Duodenal mucosa (tissue), 2 donors: Measurements from ENCODE around the gene SPTY2D1.
"Not testable (repeated sequence)": the region's sequence is repeated elsewhere in the genome, so short reads cannot be mapped to it uniquely, and the experiment has no call there.

Experiments used
- H3K27ac ChIP-seq: one replicate; pipeline ENCODE4 v1.7.0; 2013; ENCODE audit warnings: low read depth, low read length
- H3K27me3 ChIP-seq, 2 donors: one replicate each; pipeline ENCODE4 v1.7.0; 2013; ENCODE audit warnings: low read length in 2 of 2, control low read depth in 1 of 2; ENCODE audit not compliant: insufficient read depth in 2 of 2, control insufficient read depth in 1 of 2
- H3K36me3 ChIP-seq, 2 donors: one replicate each; pipeline ENCODE4 v1.7.0; 2013; ENCODE audit warnings: low read length in 2 of 2, control low read depth in 1 of 2; ENCODE audit not compliant: insufficient read depth in 2 of 2, control insufficient read depth in 1 of 2
- H3K4me1 ChIP-seq, 2 donors: one replicate each; pipeline ENCODE4 v1.7.0; 2013; ENCODE audit warnings: low read length in 2 of 2, control low read depth in 1 of 2; ENCODE audit not compliant: insufficient read depth in 2 of 2, control insufficient read depth in 1 of 2
- H3K4me3 ChIP-seq, 2 donors: one replicate each; pipeline ENCODE4 v1.7.0; 2013; ENCODE audit warnings: low read length in 2 of 2, low read depth in 1 of 2
- H3K9ac ChIP-seq, 2 donors: one replicate each; pipeline ENCODE4 v1.7.0; 2013; ENCODE audit warnings: low read length in 2 of 2, low read depth in 1 of 2
- H3K9me3 ChIP-seq, 2 donors: one replicate each; pipeline ENCODE4 v1.7.0; 2013; ENCODE audit warnings: low read length in 2 of 2, control low read depth in 1 of 2; ENCODE audit not compliant: control insufficient read depth in 1 of 2

The SPTY2D1 gene

DNA sequence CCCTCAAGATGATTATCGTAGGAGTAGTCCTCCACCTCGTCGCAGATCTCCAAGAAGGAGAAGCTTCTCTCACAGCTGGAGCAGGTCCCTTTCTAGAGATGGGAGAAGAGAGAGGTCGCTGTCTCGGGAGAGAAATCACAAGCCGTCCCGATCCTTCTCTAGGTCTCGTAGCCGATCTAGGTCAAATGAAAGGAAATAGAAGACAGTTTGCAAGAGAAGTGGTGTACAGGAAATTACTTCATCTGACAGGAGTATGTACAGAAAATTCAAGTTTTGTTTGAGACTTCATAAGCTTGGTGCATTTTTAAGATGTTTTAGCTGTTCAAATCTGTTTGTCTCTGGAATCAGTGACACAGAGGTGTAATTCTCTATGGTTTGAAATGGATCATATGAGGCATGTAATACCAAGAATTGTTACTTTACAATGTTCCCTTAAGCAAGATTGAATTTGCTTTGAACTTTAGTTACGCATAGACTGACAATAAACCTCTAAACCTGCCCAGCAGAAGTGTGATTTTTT lies 31.3 kb upstream of the SPTY2D1 start:
- not testable (repeated sequence) for H3K9ac ChIP-seq, H3K27ac ChIP-seq, H3K36me3 ChIP-seq, H3K9me3 ChIP-seq, H3K4me3 ChIP-seq, H3K4me1 ChIP-seq, H3K27me3 ChIP-seq

DNA sequence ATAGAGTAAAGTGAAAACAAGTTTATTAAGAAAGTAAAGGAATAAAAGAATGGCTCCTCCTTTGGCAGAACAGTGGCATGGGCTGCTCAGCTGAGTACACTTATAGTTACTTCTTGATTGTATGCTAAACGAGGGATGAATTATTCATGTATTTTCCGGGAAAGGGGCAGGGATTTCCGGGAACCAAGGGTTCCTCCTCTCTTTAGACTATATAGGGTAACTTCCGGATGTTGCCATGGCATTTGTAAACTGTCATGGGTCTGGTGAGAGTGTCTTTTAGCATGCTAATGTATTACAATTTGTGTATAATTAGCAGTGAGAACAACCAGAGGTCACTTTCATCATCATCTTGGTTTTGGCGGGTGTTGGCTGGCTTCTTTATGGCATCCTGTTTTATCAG lies 23.5 kb upstream of the SPTY2D1 start:
- no peaks in the 10 kb centered on the region for H3K27me3 ChIP-seq
- H3K9me3 ChIP-seq = no peaks in the 10 kb centered on the region
- H3K4me1 ChIP-seq = no peaks in the 10 kb centered on the region
- no peaks in the 10 kb centered on the region for H3K36me3 ChIP-seq
- H3K27ac ChIP-seq = no peak overlapping the region
- no peak overlapping the region for H3K4me3 ChIP-seq
- H3K9ac ChIP-seq = no peak overlapping the region

DNA sequence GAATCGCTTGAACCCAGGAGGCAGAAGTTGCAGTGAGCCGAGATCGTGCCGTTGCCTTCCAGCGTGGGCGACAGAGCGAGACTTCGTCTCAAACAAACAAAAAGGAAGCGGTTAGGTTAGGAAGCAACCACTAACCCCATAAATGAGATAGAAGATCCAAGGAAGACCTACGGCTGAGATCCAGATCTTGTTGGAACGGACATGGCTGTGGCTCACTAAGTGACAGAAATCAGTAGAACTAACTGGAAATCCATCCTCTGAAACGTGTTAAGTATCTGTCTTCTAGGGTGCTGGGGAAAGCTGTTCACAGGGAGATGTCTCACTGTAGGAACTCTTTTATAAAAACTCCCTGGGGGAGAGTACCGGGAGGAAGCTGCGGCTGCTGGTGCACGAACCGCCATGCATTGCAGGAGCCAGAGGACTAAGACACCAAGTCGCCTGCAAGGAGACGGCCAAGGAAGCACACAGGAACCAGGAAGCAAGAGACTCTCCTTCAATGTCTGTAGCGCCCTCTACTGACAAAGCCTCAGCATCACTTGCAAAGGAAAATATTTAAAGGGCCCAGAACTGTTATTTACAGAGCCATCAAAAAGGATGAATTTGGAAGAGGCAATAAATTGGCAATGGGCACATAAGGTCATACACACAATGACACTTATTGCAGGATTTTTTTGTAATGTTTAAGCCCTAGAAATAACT lies 16.9 kb upstream of the SPTY2D1 start:
- Histone ChIP-seq H3K4me1 (peaks cover 0 to 6% of the 10 kb centered on the region in 2 donors), H3K9ac (peak overlapping the region in 1 of 2 donors; percentile 25)

DNA sequence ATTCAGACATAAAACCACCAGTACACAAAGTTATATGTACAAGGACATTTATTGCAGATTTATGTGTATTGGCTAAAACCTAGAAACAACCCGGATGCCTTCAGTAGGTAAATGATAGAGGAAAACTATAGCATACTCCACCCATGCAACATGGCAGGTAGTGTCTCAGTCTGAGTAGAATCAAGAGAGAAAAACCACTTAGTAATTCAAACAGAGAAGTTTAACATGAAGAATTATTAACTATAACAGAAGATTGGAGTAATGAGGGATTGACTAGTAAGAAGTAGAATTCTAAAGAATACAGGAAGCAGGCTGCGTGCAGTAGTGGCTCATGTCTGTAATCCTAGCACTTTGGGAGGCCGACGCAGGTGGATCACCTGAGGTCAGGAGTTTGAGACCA lies 16.2 kb upstream of the SPTY2D1 start:
- H3K27ac ChIP-seq = no peak overlapping the region
- peaks cover 0 to 6% of the 10 kb centered on the region in 2 donors for H3K4me1 ChIP-seq
- peaks cover 0 to 2% of the 10 kb centered on the region in 2 donors for H3K9me3 ChIP-seq
- no peaks in the 10 kb centered on the region for H3K27me3 ChIP-seq
- no peaks in the 10 kb centered on the region for H3K36me3 ChIP-seq
- no peak overlapping the region for H3K4me3 ChIP-seq
- no peak overlapping the region for H3K9ac ChIP-seq

More for the DNA sequence above, 16.9 kb upstream of the SPTY2D1 start:
- H3K27me3 ChIP-seq = no peaks in the 10 kb centered on the region
- H3K36me3 ChIP-seq = no peaks in the 10 kb centered on the region
- H3K27ac ChIP-seq = no peak overlapping the region
- peaks cover 0 to 2% of the 10 kb centered on the region in 2 donors for H3K9me3 ChIP-seq
- H3K4me3 ChIP-seq = peak overlapping the region in 1 of 2 donors; percentile 43

DNA sequence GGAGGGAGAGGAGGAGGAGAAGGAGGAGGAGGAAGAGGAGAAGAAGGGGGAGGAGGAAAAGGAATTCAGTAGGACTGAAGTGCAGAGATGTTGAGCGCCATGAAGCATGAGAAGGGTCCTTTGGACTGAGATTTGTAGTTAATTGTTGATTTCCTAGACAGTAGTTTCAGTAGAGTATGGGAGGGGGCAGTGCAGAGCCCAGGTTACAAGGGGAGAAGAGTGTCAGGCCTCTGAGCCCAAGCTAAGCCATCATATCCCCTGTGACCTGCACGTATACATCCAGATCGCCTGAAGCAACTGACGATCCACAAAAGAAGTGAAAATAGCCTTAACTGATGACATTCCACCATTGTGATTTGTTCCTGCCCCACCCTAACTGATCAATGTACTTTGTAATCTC lies 8.9 kb upstream of the SPTY2D1 start:
- H3K27ac ChIP-seq, H3K36me3 ChIP-seq, H3K4me1 ChIP-seq, H3K9me3 ChIP-seq, H3K4me3 ChIP-seq, H3K27me3 ChIP-seq, H3K9ac ChIP-seq: not testable (repeated sequence)

DNA sequence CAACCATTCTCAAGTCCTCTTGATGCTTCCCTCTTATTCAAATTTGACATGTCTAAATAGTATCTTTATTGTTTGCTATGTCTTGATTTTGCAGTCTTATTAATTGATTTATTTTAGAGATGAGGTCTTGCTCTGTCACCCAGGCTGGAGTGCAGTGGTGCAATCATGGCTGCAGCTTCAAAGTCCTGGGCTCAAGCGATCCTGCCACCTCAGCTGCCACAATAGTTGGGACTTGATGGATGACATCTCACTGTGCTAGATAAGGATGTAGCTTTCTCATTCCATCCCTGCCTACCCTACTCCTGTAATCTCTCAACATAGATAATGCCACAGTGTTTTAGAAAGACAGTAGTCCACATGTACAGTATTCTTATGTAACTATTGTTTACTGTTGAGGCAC lies 7.5 kb upstream of the SPTY2D1 start:
- Histone ChIP-seq H3K4me3 (no peak overlapping the region), H3K27ac (no peak overlapping the region), H3K9me3 (no peaks in the 10 kb centered on the region), H3K9ac (no peak overlapping the region), H3K4me1 (no peaks in the 10 kb centered on the region), H3K36me3 (no peaks in the 10 kb centered on the region), H3K27me3 (no peaks in the 10 kb centered on the region)

DNA sequence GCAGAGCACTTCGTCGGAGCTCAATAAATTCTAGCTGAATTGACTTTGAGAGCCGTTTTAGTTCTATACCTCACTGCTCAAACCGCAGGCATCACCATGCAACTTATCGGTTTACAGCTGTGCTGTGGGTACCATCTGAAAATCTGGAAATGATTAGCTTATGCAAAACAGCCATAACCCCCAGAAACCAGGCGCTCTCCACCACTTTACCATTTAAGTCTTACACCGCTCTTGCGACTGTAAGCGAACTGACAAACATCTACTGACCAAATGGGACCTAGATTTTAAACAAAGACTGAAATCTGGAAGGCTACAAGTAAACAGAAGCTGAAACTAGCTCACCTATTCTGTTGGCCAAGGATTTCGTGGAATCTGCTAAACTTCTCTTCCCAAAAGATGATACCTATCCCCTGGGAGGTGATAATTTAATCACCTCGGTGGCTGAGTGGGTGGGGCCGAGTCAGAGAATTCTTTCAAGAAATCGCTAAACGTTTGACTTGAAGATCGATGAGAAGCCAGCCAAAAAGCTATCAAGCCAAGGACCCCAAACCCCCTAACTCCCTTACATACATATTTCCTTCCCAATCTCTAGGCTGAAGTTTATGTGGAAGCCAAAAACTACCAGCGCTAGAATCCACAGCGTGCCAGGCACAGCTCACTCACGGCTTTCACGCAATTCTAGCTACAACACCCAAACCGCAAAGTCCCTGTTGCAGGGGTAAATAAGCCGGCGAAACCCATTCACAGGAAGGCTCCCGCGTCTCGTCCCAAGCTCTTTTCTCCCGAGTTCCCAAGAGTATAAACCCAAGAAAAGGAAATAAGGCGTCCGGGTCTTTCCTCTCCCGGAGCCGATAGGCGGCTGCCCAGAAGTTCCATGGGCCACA lies 644 bp downstream of the SPTY2D1 start:
- Histone ChIP-seq H3K4me3 (peak overlapping the region; percentile 82 to 95), H3K27ac (peak overlapping the region; percentile 78), H3K27me3 (no peaks in the 10 kb centered on the region), H3K9ac (peak overlapping the region; percentile 92 to 97), H3K4me1 (peaks cover 9 to 16% of the 10 kb centered on the region in 2 donors), H3K9me3 (no peaks in the 10 kb centered on the region), H3K36me3 (no peaks in the 10 kb centered on the region)

DNA sequence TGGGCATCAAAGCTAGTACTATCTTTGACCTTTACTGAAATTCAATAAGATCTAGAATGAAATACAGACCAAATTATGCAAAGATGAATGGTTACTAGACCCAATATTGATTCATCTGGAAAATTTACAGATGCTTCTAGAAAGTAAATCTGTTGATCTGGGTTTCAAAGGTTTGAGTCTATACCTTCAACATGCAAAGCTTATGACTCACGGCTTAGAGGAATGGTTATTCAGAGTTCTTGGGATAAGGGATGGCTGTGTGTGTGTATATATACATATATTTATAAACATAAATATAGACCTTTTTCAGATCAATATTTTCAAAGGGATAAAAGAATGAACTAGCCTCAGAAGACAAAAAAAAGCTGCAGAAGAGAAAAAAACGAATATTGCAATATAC lies 1.3 kb downstream of the SPTY2D1 start:
- no peaks in the 10 kb centered on the region for H3K9me3 ChIP-seq
- H3K27me3 ChIP-seq = no peaks in the 10 kb centered on the region
- H3K9ac ChIP-seq = peak overlapping the region; percentile 92 to 97
- peaks cover 9 to 16% of the 10 kb centered on the region in 2 donors for H3K4me1 ChIP-seq
- H3K4me3 ChIP-seq = peak overlapping the region; percentile 82 to 95
- H3K27ac ChIP-seq = no peak overlapping the region
- no peaks in the 10 kb centered on the region for H3K36me3 ChIP-seq

DNA sequence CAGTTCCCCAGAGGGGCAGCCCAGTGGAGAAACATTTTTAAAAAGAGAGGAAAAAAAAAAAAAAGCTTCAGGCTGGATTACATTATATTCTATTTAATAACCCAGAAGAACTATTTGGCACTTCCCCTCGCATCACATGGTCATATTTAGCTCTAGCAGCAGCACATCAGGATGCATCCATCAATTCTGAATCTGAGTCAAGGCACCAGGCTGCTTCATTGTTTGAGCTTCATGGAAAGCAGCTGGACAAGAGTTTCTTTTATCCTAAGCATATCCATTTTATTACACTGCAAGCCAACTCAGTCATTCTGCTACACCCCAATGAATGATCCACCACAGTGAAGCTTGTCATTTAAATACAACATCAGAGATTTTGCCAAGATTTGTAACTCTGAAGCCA lies 10.0 kb downstream of the SPTY2D1 start:
- Histone ChIP-seq H3K27me3 (no peaks in the 10 kb centered on the region), H3K4me1 (no peaks in the 10 kb centered on the region)

DNA sequence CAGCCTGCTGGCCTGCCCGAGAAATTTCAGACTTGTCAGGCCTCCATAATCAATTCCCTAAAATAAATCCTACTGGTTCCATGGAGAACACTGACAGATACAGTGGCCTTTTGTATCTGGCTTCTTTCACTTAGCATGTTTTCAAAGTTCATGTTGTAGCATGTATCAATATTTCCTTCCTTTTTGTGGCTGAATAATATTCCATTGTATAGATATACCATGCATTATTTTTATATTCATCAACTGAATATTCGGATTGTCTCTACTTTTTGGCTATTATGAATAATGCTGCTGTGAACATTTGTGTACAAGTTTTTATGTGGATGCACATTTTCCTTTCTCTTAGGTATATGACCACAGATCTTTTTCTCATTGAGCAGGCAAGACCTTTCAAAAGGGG lies 10.4 kb downstream of the SPTY2D1 start:
- H3K9me3 ChIP-seq = peaks cover 0 to 5% of the 10 kb centered on the region in 2 donors
- no peak overlapping the region for H3K4me3 ChIP-seq
- peaks cover 0 to 4% of the 10 kb centered on the region in 2 donors for H3K4me1 ChIP-seq
- no peak overlapping the region for H3K9ac ChIP-seq
- no peaks in the 10 kb centered on the region for H3K36me3 ChIP-seq
- H3K27ac ChIP-seq = no peak overlapping the region
- no peaks in the 10 kb centered on the region for H3K27me3 ChIP-seq

More for the DNA sequence above, 10.0 kb downstream of the SPTY2D1 start:
- Histone ChIP-seq H3K4me3 (no peak overlapping the region), H3K36me3 (no peaks in the 10 kb centered on the region), H3K9me3 (peaks cover 0 to 5% of the 10 kb centered on the region in 2 donors), H3K9ac (no peak overlapping the region), H3K27ac (no peak overlapping the region)
